ENCODE data around the gene DNMT3A.

DNA sequence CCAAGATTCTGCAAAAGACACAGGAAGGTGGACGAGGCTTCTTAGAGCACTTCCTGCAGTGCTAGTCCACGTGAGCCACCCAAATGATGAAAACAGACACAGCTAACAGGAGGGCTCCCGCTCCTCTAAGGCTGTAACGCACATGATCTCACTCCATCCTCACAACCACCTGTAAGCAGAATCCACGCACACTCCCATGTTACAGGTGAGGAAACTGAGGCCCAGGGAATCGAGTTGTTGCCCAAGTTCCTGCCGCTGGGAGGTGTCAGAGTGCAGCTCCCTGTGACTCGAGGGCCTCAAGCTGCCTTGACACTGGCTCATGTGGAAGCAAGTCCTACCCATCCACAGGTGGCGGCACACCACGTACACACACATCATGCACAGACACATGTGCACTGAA lies 4.4 kb downstream of the DNMT3A start:
- TF ChIP-seq, protein P1, sequence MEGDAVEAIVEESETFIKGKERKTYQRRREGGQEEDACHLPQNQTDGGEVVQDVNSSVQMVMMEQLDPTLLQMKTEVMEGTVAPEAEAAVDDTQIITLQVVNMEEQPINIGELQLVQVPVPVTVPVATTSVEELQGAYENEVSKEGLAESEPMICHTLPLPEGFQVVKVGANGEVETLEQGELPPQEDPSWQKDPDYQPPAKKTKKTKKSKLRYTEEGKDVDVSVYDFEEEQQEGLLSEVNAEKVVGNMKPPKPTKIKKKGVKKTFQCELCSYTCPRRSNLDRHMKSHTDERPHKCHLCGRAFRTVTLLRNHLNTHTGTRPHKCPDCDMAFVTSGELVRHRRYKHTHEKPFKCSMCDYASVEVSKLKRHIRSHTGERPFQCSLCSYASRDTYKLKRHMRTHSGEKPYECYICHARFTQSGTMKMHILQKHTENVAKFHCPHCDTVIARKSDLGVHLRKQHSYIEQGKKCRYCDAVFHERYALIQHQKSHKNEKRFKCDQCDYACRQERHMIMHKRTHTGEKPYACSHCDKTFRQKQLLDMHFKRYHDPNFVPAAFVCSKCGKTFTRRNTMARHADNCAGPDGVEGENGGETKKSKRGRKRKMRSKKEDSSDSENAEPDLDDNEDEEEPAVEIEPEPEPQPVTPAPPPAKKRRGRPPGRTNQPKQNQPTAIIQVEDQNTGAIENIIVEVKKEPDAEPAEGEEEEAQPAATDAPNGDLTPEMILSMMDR (IDR thresholded peaks at IDR 0.05 in 8 of 11, conservative IDR thresholded peaks at IDR 0.05 in 3 of 11) = no peak
- no peak for TF ChIP-seq POLR2A (IDR thresholded peaks at IDR 0.05)
